ENCODE results near the gene TRIM7.

DNA sequence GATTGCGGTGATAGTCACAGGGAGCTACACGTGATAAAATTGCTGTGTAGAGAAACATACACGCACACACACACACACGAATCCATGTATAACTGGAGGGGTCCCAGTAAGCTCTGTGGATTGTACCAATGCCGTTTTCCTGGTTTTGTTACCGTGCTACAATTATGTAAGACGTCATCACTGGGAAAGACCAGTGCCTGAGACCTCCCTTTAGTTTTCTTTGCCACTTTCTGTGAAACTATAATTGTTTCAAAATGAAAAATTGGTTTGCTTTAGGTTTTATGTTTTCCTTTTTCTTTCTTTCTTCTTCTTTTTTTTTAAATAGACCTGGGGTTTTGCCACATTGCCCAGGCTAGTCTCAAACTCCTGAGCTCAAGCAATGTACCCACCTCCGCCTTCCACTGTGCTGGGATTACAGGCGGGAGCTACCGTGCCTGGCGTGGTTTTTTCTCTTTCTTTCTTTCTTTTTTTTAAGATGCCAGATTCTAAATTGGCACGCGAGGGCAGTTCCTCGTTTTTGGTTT is 36.3 kb downstream of the TRIM7 start:
- no peak for TF ChIP-seq POLR2A (IDR thresholded peaks at IDR 0.05)
- TF ChIP-seq, protein P1, sequence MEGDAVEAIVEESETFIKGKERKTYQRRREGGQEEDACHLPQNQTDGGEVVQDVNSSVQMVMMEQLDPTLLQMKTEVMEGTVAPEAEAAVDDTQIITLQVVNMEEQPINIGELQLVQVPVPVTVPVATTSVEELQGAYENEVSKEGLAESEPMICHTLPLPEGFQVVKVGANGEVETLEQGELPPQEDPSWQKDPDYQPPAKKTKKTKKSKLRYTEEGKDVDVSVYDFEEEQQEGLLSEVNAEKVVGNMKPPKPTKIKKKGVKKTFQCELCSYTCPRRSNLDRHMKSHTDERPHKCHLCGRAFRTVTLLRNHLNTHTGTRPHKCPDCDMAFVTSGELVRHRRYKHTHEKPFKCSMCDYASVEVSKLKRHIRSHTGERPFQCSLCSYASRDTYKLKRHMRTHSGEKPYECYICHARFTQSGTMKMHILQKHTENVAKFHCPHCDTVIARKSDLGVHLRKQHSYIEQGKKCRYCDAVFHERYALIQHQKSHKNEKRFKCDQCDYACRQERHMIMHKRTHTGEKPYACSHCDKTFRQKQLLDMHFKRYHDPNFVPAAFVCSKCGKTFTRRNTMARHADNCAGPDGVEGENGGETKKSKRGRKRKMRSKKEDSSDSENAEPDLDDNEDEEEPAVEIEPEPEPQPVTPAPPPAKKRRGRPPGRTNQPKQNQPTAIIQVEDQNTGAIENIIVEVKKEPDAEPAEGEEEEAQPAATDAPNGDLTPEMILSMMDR (IDR thresholded peaks at IDR 0.05): no peak

Data from Peyer's patch (tissue), 4 donors.